C4-2B (cell line): Measurements from ENCODE around the gene GRK2.
"Not testable (repeated sequence)": the region's sequence is repeated elsewhere in the genome, so short reads cannot be mapped to it uniquely, and the experiment has no call there.

Experiments
- CTCF ChIP-seq: fragments of 450-650 bp; conservative IDR thresholded peaks from 2 replicates; pipeline ENCODE4 v1.5.1; 2017; ENCODE audit warnings: mild to moderate bottlenecking
- ZFX ChIP-seq: fragments of 450-650 bp; IDR thresholded peaks from 2 replicates; pipeline ENCODE4 v1.6.1; 2017

- not testable (repeated sequence) for TF ChIP-seq CTCF, ZFX
These were observed 31.7 kb upstream of the GRK2 start for GRCh38 chr11:67234571-67234970.
